ENCODE results near the gene ANO3.

The ANO3 gene

DNA sequence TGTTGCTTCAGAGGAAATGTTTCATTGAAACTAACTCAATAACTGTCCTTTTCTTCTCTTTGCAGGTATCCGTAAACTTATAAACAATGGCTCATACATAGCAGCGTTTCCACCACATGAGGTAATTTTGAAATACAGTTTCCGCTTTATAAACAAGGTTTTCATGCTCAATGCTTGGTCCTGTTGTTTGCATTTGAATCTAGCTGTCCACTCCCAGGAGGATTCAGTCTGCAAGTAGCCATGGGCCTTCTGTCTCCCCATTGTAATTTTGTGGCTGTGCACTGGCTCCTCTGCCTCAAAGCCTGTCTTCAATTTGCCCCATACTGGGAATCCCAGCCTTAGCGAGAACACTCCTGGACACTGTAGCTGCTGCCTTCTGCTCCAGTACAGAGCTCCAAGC, 205.4 kb downstream of the ANO3 start:
- Histone ChIP-seq H3K9ac (ENCODE audit: low read depth, low read length, poor library complexity, severe bottlenecking) (no peak overlapping the region), H3K4me1 (ENCODE audit: insufficient read depth, low read length, poor library complexity, severe bottlenecking) (no peaks in the 10 kb centered on the region), H3K4me2 (ENCODE audit: low read depth, low read length, poor library complexity, severe bottlenecking) (no peak overlapping the region), H4K20me1 (ENCODE audit: insufficient read depth, low read length, poor library complexity, severe bottlenecking) (no peaks in the 10 kb centered on the region), H3K4me3 (ENCODE audit: low read length, poor library complexity, severe bottlenecking) (no peak overlapping the region), H3K79me2 (ENCODE audit: insufficient read depth, low read length) (no peaks in the 10 kb centered on the region), H2AFZ (ENCODE audit: low read length) (no peak overlapping the region), H3K27me3 (ENCODE audit: insufficient read depth, low read length, poor library complexity, severe bottlenecking) (no peaks in the 10 kb centered on the region), H3K9me2 (replicated peaks; ENCODE audit: low read depth, low read length) (no peaks in the 10 kb centered on the region), H3K36me3 (ENCODE audit: insufficient read depth, low read length) (no peaks in the 10 kb centered on the region), H3K9me3 (ENCODE audit: insufficient read depth, low read depth, low read length) (no peaks in the 10 kb centered on the region), H3F3A (ENCODE audit: low read depth) (no peaks in the 10 kb centered on the region)
- TF ChIP-seq EZH2phosphoT487 (IDR thresholded peaks at IDR 0.05; ENCODE audit: borderline replicate concordance) = no peak
- TF ChIP-seq, protein P1, sequence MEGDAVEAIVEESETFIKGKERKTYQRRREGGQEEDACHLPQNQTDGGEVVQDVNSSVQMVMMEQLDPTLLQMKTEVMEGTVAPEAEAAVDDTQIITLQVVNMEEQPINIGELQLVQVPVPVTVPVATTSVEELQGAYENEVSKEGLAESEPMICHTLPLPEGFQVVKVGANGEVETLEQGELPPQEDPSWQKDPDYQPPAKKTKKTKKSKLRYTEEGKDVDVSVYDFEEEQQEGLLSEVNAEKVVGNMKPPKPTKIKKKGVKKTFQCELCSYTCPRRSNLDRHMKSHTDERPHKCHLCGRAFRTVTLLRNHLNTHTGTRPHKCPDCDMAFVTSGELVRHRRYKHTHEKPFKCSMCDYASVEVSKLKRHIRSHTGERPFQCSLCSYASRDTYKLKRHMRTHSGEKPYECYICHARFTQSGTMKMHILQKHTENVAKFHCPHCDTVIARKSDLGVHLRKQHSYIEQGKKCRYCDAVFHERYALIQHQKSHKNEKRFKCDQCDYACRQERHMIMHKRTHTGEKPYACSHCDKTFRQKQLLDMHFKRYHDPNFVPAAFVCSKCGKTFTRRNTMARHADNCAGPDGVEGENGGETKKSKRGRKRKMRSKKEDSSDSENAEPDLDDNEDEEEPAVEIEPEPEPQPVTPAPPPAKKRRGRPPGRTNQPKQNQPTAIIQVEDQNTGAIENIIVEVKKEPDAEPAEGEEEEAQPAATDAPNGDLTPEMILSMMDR (conservative IDR thresholded peaks at IDR 0.05; ENCODE audit: low read length) = no peak

DNA sequence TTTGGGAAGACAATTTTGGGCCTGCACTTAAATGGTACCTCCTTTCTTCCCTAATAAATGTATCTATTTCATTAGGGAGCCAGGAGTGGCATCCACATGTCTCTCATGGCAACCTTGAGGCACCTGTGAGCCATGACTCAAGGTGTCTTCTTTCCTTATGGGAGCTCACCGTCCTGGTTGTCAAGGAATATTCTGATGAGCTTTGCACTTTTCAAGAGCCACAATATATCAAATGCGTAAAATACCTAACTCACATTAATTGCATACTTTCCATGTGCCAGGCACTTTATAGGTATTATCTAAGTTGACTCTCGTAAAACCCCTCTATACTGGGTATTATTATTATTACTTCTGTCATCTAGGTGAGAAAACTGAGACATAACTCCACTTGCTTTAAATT, 207.6 kb downstream of the ANO3 start:
- Histone ChIP-seq H4K20me1 (ENCODE audit: insufficient read depth, low read length, poor library complexity, severe bottlenecking) (no peaks in the 10 kb centered on the region), H3K36me3 (ENCODE audit: insufficient read depth, low read length) (no peaks in the 10 kb centered on the region), H3K9me2 (replicated peaks; ENCODE audit: low read depth, low read length) (no peaks in the 10 kb centered on the region), H3K27me3 (ENCODE audit: insufficient read depth, low read length, poor library complexity, severe bottlenecking) (no peaks in the 10 kb centered on the region), H3F3A (ENCODE audit: low read depth) (no peaks in the 10 kb centered on the region), H3K4me3 (ENCODE audit: low read length, poor library complexity, severe bottlenecking) (no peak overlapping the region), H3K9ac (ENCODE audit: low read depth, low read length, poor library complexity, severe bottlenecking) (no peak overlapping the region), H3K79me2 (ENCODE audit: insufficient read depth, low read length) (no peaks in the 10 kb centered on the region), H2AFZ (ENCODE audit: low read length) (no peak overlapping the region), H3K4me2 (ENCODE audit: low read depth, low read length, poor library complexity, severe bottlenecking) (no peak overlapping the region), H3K4me1 (ENCODE audit: insufficient read depth, low read length, poor library complexity, severe bottlenecking) (no peaks in the 10 kb centered on the region), H3K9me3 (ENCODE audit: insufficient read depth, low read depth, low read length) (no peaks in the 10 kb centered on the region)
- TF ChIP-seq EZH2phosphoT487 (IDR thresholded peaks at IDR 0.05; ENCODE audit: borderline replicate concordance) = no peak
- TF ChIP-seq, protein P1 (conservative IDR thresholded peaks at IDR 0.05; ENCODE audit: low read length) = no peak

DNA sequence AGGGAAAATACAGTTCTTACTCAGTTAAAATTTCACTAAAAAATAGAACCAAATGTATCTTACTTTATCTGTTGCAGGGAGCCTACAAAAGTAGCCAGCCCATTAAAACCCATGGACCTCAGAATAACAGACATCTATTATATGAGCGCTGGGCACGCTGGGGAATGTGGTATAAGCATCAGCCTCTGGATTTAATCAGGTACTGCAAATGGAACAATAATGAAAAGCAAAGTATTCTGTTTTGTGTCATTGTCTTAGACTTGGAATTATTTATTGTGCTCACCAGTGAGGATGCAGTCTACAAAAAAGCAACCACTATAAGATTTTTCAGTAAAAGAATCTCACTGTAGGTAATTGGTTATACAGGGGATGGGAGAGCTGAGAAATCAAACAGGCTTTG, 209.9 kb downstream of the ANO3 start:
- no peaks in the 10 kb centered on the region for H3K9me2 ChIP-seq (replicated peaks; ENCODE audit: low read depth, low read length)
- H4K20me1 ChIP-seq (ENCODE audit: insufficient read depth, low read length, poor library complexity, severe bottlenecking) = no peaks in the 10 kb centered on the region
- TF ChIP-seq, protein P1 (conservative IDR thresholded peaks at IDR 0.05; ENCODE audit: low read length) = no peak
- no peak for TF ChIP-seq EZH2phosphoT487 (IDR thresholded peaks at IDR 0.05; ENCODE audit: borderline replicate concordance)
- H3K9me3 ChIP-seq (ENCODE audit: insufficient read depth, low read depth, low read length) = no peaks in the 10 kb centered on the region
- H3K27me3 ChIP-seq (ENCODE audit: insufficient read depth, low read length, poor library complexity, severe bottlenecking) = no peaks in the 10 kb centered on the region
- H3K36me3 ChIP-seq (ENCODE audit: insufficient read depth, low read length) = no peaks in the 10 kb centered on the region
- no peak overlapping the region for H2AFZ ChIP-seq (ENCODE audit: low read length)
- H3K79me2 ChIP-seq (ENCODE audit: insufficient read depth, low read length) = no peaks in the 10 kb centered on the region
- H3K4me1 ChIP-seq (ENCODE audit: insufficient read depth, low read length, poor library complexity, severe bottlenecking) = no peaks in the 10 kb centered on the region
- no peak overlapping the region for H3K4me3 ChIP-seq (ENCODE audit: low read length, poor library complexity, severe bottlenecking)
- H3K9ac ChIP-seq (ENCODE audit: low read depth, low read length, poor library complexity, severe bottlenecking) = no peak overlapping the region
- no peak overlapping the region for H3K4me2 ChIP-seq (ENCODE audit: low read depth, low read length, poor library complexity, severe bottlenecking)
- no peaks in the 10 kb centered on the region for H3F3A ChIP-seq (ENCODE audit: low read depth)
